NCI-H1436 (cell line): Measurements from ENCODE around the gene RASA1.
A peak's percentile ranks its signal among the peaks of the same experiment; 100 is the strongest.

Experiments used
- DNase-seq: peaks from one replicate; lab custom pipeline; 2025; lab: John Stamatoyannopoulos, UW

RASA1 gene

DNA sequence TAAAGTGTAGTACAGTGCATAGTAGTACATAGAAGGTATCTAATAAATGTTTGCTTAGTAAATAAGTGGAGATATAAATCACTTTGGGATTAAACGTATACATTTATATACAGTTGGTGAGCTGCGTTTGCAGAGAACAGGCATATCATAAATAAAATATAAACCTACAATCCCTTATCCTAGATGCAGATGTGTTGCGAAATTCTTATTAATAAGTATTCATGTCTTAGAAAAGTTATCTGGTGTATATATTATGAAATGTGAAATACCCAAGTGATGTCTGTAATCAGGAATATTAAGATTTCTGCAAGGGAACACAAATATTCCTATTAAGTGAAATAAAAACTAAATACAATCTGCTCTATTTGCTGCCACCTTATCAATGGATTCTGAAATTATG lies 136.2 kb downstream of the RASA1 start:
- DNase-seq: no peak

DNA sequence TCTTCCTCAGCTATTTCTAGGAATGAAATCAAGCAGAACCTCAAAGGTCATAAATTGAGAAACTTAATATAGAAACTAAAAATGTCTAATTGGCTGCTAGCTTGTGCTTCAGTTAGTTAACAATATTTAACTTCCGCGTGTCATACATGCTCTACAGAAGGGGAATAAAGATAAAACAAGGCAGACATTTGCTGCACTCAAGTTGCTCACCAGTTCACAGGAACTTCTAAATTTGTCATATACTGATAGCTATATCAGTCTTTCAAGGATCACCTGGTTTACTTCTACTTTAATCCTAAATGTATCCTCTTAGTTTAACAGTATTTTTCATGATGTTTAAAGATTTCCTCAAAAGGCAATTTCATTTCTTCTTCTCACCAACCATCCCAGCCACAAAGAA lies 136.7 kb downstream of the RASA1 start:
- no peak for DNase-seq

DNA sequence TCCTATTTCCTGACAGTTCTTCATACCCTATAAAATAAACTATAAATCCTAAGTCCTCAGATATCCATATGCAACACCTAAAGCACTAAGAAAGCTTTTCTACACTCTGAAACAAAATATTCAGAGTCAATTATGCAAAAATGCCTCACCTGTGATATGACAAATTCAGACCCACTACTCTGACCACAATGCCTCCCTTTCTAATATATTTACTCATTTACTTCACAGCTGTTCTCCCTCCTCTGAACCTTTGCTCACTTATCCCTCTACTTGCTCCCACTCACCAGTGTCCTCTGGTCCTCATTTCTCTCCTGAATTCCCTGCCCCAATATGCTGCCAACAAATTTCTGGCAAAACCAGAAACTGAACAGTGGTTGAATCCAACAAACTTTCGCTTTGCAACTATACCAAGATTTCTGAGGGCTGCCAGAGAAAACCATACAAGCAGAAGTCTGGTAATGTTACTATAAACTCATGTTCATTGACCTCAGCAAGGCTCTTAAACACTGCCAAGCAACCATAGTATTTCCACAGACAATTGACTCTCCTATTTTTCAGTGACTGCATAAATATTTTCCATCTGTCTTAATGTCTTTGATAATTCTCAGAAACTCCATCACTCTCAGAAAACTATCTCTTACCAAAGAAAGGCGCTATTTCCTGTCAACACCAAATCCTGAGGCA lies 137.9 kb downstream of the RASA1 start:
- no peak for DNase-seq

DNA sequence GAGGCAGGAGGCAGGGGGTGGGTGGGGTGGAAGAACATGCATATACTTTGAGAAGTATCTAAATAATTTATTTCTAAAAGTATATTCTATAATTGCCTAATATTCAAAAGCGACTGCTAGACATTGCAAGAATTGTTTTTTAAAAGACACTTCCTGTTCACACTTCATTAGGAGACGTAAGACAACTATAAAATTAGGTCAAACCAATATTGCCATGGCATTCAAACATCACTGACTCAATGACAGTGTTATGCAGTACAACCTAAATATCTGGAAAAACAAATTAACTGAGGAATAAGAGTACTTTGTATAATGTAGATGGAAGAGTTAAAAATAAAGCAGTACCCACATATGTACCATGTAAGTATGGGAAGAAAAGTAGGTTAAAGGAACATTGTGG lies 140.5 kb downstream of the RASA1 start:
- DNase-seq: no peak

DNA sequence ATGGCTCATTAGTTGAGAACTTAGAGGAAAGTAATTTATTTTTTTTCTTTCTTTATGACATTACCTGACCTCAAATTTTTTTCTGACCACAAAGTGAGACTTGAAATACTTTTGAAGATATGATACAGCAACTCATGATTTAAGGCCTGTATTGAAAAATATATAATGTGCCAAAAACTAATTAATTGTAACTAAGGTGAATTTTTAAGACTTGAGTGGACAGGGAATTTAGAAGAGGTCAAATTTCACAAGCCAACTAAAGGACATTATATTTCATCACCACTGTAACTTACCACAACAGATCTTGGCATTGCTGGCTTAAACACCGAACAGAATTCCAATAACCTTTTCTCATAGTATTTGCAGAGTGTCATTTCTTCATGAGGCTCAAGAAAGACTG lies 143.2 kb downstream of the RASA1 start:
- DNase-seq: no peak

DNA sequence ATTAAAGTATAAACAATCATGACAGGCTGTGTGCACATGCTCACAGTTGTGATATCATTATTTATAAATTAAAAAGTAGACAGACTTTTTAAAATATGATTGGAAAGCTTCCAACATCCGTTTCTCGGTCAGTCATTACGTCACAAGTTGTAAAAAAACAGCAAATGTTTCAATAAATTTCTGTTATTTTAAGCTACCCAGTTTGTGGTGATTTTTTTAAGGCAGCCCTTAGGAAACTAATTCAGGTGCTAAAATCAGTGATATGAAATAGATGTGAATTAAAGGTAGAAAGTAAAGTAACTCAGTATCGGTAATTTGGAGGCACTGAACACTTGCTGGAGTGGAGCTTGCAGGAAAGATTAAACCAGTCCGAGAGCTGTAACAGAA lies 143.9 kb downstream of the RASA1 start:
- no peak for DNase-seq

DNA sequence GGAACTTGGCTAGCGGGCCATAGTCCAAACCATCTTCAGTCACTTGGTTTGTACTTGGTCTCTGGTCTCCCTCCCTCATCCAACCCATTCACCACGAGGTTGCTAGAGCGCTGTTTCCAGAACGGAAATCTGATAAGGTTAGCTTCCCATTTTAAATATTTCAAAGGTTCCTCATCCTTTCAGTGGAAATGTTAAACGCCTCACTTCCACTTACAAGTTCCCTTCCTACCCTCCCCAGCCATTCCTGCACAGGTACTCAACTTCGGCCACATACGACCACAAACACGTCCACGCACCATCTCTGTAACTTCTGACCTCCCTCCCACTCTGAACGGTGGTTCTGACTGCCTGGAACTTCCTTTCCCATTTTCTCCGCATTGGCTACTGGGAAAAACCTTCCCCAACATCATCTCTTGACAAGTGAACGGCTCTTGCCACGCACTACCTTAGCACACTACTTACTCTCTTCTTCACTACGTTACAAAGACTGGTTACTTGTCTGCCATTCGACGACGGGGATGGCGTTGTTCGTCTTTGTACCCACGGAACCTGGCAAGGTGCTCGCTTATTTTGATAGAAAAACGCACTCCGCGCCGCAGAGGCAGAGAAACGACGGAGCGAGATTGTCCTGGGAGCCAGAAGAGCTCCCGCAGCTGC lies 144.4 kb downstream of the RASA1 start:
- no peak for DNase-seq

DNA sequence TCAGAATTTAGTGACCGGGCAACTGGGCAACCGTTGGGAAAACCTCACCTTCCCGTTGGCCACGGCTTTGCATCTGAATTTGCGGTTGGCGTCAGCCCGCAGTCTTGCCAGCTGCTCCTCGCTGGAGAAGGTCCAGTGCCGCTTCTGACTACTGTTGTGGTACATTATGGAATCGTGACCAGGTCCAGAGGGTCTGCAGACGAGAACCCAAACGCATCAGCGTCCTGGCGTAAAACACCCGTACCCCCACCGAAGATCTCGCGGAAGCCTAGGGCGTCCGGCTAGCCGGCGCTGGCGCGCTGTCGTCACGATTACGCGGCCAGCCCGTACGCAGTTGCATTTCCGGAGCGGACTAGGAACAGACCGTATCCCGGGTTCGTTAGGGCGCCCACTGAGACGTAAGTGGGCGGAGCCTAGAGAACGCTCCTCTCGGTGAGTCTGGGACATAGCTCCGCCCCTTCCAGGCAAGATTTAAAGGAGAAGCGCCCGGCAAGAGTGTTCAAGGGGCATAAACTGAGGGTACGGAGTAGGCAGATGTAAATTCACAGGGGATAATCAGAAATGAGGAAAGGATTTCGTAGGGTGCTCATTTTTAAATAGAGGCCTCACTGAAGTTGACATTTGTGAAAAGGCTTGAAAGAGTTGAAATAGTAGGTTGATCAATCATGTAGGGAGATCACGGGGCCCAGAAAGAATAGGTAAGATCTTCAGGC lies 145.1 kb downstream of the RASA1 start, which contains the start of gene CCNH:
TSS of gene CCNH (minus strand) at position 301 of the 713 bp plus-strand sequence. CDS start at position 165, 136 bp downstream.
- DNase-seq: peak; percentile 98

DNA sequence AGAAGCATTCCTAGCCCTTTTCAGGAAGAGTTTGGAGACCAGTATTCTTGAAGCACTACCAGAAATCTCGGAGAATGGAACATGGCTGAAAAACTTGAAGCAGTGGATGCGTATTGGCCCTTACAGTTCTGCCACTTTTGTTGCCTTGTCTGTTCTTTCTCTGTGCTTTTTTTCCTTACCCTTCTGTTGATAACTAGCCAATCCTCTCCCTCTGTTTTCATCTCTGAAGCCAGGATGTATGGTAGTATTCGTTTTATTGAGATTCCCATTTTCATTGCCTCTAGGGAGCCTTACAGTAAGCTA lies 145.6 kb downstream of the RASA1 start:
- DNase-seq: no peak

DNA sequence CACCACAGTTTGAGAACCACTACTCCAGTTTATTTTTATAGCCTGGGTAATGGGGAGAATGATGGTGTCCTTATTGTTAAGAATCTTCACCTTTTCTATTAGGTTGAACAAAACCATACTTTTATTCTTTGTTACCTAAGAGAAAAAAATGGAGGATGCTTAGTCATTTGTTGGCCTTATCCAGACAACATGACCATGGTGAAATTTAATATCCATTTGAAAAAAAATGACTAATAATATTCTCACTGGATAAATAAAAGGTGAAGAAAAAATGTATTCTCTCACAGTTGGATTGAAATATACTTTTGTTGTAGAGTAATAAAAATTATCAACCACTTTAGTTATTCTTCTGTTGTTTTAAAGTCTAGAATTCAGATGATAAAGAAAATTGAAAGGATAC lies 150.8 kb downstream of the RASA1 start:
- no peak for DNase-seq

DNA sequence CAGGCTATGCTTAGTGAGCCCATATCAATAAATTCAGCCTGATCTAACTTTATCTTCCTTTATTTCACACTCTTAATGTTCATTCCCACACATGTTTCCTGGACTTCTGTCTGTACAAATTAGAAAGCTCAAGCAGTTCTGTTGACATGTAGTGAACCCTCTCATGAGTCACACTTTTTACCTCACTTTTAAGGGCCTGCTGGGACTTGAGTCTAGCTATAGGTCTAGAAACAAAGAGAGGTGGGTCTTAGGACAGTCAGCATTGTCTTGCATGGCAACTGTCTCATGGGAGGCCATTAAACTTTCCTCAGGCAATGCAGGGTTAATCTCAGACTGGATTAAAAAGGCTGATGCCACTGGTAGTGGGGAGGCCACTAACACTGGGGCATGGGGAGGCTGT lies 153.6 kb downstream of the RASA1 start:
- DNase-seq: no peak

DNA sequence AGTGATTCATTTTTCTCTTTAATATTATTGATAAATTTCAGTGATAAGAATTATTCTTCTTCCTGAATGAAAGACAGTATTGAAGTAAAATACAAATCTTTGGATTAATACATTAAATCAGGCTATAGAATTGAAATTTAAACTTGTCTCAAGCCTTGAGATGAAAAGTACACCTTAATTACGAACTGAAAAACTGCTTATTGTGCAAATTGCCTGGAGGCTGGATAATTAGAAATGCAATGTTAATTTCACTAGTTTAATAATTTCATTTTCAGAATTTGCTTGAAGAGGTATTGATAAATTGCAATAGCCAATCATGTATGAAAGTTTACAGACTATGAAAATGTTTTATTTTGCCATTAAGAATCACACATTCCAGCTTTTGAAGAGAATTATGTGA lies 156.1 kb downstream of the RASA1 start:
- DNase-seq: no peak

DNA sequence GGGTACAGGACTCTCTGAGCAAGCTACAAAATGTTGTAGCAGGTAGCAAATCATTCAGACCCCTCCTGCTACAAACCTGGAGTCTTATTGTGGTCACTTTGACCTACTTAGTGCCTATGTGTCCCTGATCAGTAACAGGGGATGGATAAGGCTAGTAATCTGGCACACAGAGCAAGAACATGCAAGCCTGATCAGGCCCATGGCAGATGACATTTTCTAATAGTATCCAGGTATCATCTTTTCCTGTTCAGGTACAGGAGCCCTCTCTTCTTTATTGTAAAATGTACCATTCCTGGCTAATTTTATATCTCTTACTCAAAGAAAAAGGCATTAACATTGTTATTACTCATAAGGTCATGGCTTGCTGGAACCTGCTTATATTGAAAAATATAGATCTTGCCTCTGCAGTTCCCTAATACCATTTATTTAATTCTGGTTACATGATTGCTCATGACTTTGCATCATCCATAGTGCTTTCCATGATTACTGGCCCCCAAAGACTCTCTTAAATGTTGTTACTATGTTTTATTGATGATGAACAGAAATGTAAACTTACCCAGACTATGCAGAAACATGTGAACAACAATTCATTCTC lies 163.3 kb downstream of the RASA1 start:
- DNase-seq: no peak

DNA sequence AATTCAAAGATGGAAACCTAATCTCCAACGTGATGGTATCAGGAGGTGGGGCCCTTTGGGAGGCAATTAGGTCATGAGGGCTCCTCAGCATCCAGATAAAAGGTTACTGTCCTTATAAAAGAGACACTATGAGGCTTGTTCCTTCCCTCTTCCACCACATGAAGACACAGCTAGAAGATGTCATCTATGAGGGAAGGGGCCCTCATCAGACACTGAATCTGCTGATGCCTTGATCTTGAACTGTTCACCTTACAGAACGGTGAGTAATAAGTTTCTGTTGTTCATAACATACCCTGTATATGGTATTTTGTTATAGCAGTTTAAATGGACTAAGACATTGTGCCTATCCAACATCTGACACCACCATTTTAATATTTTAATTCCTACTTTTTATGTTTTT lies 164.8 kb downstream of the RASA1 start:
- no peak for DNase-seq

DNA sequence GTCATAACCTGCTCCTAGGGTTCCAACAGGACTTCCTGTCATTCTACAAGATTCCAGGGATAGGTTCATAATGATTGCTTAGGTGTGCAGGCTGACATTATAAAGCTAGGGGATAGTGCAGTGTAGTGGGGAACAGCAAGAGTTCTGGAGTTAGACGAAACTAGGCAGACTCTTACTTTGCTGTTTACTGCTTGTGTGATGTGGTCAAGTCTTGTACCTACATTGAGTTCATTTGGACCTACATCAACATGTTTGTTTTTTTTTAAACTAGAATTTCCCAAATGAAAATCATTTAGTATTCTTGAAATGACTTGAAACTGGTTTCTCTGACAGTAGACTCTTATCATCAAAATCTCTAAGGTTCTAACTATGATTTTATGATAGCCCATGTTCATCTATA lies 166.3 kb downstream of the RASA1 start:
- DNase-seq: no peak

DNA sequence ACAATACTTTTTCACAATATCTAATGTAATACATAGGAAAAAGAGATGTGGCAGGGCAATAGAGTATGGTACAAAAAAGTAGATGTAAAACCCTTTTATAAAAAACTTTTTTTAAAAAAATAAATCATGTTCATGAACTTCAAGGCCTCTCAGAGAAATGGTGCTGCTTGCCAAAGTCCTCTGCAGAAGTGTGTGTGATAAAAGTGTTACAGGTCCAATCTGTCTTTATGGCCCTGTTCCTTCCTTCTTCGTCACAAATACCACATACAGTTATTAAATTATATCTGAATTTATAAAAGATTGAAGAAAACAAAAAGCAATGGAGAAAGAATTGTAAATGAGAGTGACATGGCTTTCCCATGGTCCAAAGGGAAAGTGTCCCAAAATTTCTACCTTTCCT lies 166.8 kb downstream of the RASA1 start:
- DNase-seq: no peak

DNA sequence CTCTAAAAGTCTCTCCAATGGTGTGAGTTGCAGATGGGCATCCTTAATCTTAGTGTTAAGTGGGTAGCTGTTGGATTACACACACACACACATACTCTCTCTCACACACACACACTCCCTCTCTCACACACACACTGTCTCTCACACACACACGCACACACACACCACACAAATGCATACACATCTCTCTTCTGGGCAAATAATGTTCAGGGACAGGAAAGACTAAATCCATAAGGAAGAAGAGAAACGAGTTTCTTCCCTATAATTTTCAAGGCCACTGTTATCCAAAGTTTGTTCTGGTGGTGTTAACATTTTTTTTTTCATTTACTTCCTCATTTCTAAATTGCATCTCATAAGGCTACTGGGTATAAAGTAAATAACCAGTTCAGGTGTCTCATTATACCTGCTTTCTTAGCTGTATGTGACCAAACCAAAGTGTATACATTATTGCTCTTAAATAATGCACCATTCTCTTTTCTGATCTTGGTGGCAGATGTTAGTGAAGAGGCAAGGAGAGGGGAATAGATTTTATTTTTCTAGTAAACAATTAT lies 167.5 kb downstream of the RASA1 start:
- DNase-seq: no peak

DNA sequence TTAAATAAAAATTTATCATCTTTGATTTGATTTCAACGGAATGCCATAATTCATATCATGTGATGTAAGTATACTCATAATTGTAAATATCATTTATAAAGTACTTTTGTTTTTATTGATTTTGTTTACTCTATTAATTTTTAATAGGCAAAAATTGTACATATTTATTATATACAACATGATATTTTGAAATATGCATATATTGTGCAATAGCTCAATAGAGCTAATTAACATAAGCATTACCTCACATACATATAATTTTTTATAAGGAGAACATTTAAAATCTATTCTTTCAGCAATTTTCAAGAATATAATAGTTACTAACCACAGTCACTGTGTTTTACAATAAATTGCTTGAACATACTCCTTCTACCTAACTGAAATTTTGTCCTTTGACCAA lies 170.0 kb downstream of the RASA1 start:
- no peak for DNase-seq

DNA sequence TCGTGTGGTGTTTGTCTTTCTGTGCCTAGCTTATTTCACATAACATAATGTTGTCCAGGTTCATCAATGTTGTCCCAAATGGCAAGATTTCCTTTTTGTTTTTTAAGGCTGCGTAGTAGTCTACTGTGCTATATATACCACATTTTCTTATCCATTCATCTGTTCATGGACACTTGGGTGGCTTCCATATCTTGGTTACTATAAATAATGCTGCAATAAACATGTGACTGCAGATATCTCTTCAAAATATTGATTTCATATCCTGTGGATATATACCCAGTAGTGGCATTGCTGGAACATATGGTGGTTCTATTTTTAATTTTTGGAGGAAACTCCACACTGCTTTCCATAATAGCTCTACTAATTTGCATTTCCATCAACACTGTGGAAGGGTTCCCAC lies 170.5 kb downstream of the RASA1 start:
- no peak for DNase-seq
